Measurements from ENCODE around the gene KCTD13. TPM values are rescaled to one million over a fixed set of nuclear protein-coding genes. Genes with fewer than 3 reads are reported as not detected.

The KCTD13 gene, protein sequence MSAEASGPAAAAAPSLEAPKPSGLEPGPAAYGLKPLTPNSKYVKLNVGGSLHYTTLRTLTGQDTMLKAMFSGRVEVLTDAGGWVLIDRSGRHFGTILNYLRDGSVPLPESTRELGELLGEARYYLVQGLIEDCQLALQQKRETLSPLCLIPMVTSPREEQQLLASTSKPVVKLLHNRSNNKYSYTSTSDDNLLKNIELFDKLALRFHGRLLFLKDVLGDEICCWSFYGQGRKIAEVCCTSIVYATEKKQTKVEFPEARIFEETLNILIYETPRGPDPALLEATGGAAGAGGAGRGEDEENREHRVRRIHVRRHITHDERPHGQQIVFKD
- 10 to 100 TPM; 35.7 to 37.1 TPM for total RNA-seq
- 15.9 TPM for polyA plus RNA-seq

GRCh38 chr16:29925781-29926710 is at the start of gene KCTD13:
TSS of gene KCTD13 (minus strand) at chr16:29926226. CDS start at chr16:29926033, 193 bp downstream.
- peaks cover 18% of the 10 kb centered on the region for H3K4me1 ChIP-seq (ENCODE audit: insufficient read depth, low read length)
- peak within 1 kb of the TSS; percentile 94 for H3K4me3 ChIP-seq (ENCODE audit: low read length)
- H3K36me3 ChIP-seq (ENCODE audit: insufficient read depth, low read length), result peaks cover 8% of the 10 kb centered on the region
- Mint-ChIP-seq H3K27me3 (no peaks in the 10 kb centered on the region), H3K4me3 (peak within 1 kb of the TSS; percentile 93 to 98 (median 94)), H3K27ac (peak within 1 kb of the TSS; percentile 89 to 98 (median 96)), H3K4me1 (peaks cover 38 to 54% (median 49%) of the 10 kb centered on the region in 3 donors), H3K36me3 (peaks cover 0 to 34% (median 4%) of the 10 kb centered on the region in 3 donors), H3K9me3 (no peaks in the 10 kb centered on the region)
- peak; percentile 80 to 93 (median 89) for DNase-seq
- peak within 1 kb of the TSS; percentile 81 for H3K27ac ChIP-seq (ENCODE audit: low read depth, low read length)
- no peaks in the 10 kb centered on the region for H3K9me3 ChIP-seq (ENCODE audit: low read length)
- ChIA-PET POLR2A (interaction anchor here (0.6 to 1.9 kb wide), 9 partner anchors 12 to 247 kb away, joined by 3 to 15 read pairs (median 4); partner anchors contain the start of genes TAOK2 and TMEM219), CTCF (interaction anchor here (0.9 to 1.6 kb wide), 7 partner anchors 10 to 225 kb away, joined by 3 to 6 read pairs (median 4); partner anchors contain the start of genes ASPHD1, SEZ6L2, TAOK2 and TMEM219)
- H3K27me3 ChIP-seq (ENCODE audit: insufficient read depth, low read length, poor library complexity, severe bottlenecking), result no peaks in the 10 kb centered on the region

GRCh38 chr16:29975134-29975538 is 49.1 kb upstream of the KCTD13 start:
- Mint-ChIP-seq H3K36me3 (peaks cover 0 to 47% (median 5%) of the 10 kb centered on the region in 3 donors), H3K27ac (peak overlapping the region; percentile 85 to 98 (median 92)), H3K27me3 (no peaks in the 10 kb centered on the region), H3K4me3 (peak overlapping the region; percentile 87 to 95 (median 94)), H3K9me3 (no peaks in the 10 kb centered on the region), H3K4me1 (peaks cover 34 to 39% (median 36%) of the 10 kb centered on the region in 3 donors)
- Histone ChIP-seq H3K9me3 (ENCODE audit: low read length) (no peaks in the 10 kb centered on the region), H3K4me3 (ENCODE audit: low read length) (peak overlapping the region; percentile 96), H3K27ac (ENCODE audit: low read depth, low read length) (peak overlapping the region; percentile 71), H3K27me3 (ENCODE audit: insufficient read depth, low read length, poor library complexity, severe bottlenecking) (no peaks in the 10 kb centered on the region), H3K36me3 (ENCODE audit: insufficient read depth, low read length) (peaks cover 22% of the 10 kb centered on the region), H3K4me1 (ENCODE audit: insufficient read depth, low read length) (peaks cover 31% of the 10 kb centered on the region)
- no peak for DNase-seq
- ChIA-PET POLR2A (interaction anchor here (1.2 kb wide), 2 partner anchors 14 to 190 kb away, joined by 3 to 4 read pairs; no protein-coding TSS in a partner anchor), CTCF (interaction anchor here (0.6 kb wide), 1 partner anchor 274 kb away, joined by 3 read pairs; no protein-coding TSS in a partner anchor)

GRCh38 chr16:29974291-29975133 is 48.5 kb upstream of the KCTD13 start:
- POLR2A ChIA-PET, result interaction anchor here (1.2 to 2.8 kb wide), 8 partner anchors 13 to 272 kb away, joined by 3 to 17 read pairs (median 4); partner anchors contain the start of genes HIRIP3, INO80E, KCTD13 and TMEM219
- peaks cover 16% of the 10 kb centered on the region for H3K36me3 ChIP-seq (ENCODE audit: insufficient read depth, low read length)
- CTCF ChIA-PET, result interaction anchor here (0.9 to 4.3 kb wide), 5 partner anchors 11 to 270 kb away, joined by 3 to 33 read pairs (median 4); partner anchors contain the start of genes HIRIP3 and TMEM219

DNA sequence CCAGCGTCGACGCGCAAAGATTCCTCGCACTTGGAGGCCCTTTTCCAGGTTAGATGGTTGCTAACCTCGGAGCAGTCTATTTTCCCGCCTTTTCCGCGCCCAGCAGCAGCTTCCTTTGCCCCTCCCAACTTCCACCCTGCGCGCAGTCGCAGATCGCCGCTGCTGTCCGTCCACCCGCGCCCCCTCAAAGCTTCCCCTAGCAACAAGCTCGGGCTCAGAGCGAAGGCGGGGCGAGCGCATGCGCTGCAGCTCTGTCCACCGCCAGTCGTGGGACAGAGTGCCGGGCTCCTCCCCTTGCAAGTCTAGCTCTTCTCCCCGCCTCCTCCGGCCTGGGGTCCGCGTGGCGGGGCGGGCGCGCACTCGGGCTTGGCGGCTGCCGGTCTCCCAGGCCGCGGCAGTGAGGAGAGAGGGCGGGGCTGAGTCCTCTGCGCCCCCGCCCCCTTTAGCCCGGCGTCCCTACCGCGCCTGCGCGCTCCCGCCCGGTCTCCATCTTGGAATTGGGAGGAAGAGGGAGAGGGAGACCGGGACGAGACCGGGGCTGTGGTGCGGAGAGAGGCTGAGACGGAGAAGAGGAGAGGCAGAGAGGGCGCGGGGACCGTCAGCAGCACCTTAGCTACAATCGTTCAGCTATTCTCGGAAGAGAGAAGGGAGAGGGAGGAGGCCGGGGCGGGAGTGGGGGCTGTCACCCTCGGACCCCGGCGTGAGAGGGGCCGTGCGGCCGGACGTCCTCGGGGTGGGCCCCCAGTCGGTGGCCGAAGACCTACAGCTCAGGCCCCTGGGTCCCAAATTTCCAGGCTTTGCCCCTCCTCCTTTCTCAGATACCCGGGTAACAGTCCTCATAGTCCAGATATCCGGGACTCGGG is 47.6 kb upstream of the KCTD13 start, which contains the start of gene TAOK2:
Gene TAOK2 (plus strand): TSS at position 485 of the 863 bp plus-strand sequence. CDS start 3,905 bp downstream, outside the sequence.
- Histone ChIP-seq H3K4me3 (ENCODE audit: low read length) (peak within 1 kb of the TSS; percentile 96), H3K4me1 (ENCODE audit: insufficient read depth, low read length) (peaks cover 31% of the 10 kb centered on the region), H3K9me3 (ENCODE audit: low read length) (no peaks in the 10 kb centered on the region), H3K36me3 (ENCODE audit: insufficient read depth, low read length) (peaks cover 11% of the 10 kb centered on the region), H3K27me3 (ENCODE audit: insufficient read depth, low read length, poor library complexity, severe bottlenecking) (no peaks in the 10 kb centered on the region), H3K27ac (ENCODE audit: low read depth, low read length) (peak within 1 kb of the TSS; percentile 71)
- Mint-ChIP-seq H3K27ac (peak within 1 kb of the TSS; percentile 86 to 98 (median 93)), H3K27me3 (no peaks in the 10 kb centered on the region), H3K4me1 (peaks cover 34 to 39% (median 36%) of the 10 kb centered on the region in 3 donors), H3K4me3 (peak within 1 kb of the TSS; percentile 87 to 95 (median 94)), H3K36me3 (peaks cover 2 to 39% (median 2%) of the 10 kb centered on the region in 3 donors), H3K9me3 (no peaks in the 10 kb centered on the region)
- POLR2A ChIA-PET, result interaction anchor here (0.6 to 2.8 kb wide), 12 partner anchors 12 to 283 kb away, joined by 3 to 17 read pairs (median 4); partner anchors contain the start of genes ALDOA, HIRIP3, INO80E and KCTD13
- CTCF ChIA-PET, result interaction anchor here (0.7 to 4.3 kb wide), 16 partner anchors 8 to 456 kb away, joined by 3 to 33 read pairs (median 3); partner anchors contain the start of genes DCTPP1, HIRIP3, PAGR1 and TMEM219
- peak; percentile 89 to 96 (median 93) for DNase-seq

More at GRCh38 chr16:29974291-29975133, 48.5 kb upstream of the KCTD13 start:
- peak in 1 of 5 donors; percentile 18 for DNase-seq
- H3K27ac ChIP-seq (ENCODE audit: low read depth, low read length), result peak overlapping the region; percentile 71
- Mint-ChIP-seq H3K9me3 (no peaks in the 10 kb centered on the region), H3K27ac (peak overlapping the region; percentile 86 to 98 (median 93)), H3K27me3 (no peaks in the 10 kb centered on the region), H3K4me3 (peak overlapping the region; percentile 87 to 95 (median 94)), H3K36me3 (peaks cover 0 to 43% (median 4%) of the 10 kb centered on the region in 3 donors), H3K4me1 (peaks cover 34 to 39% (median 36%) of the 10 kb centered on the region in 3 donors)
- H3K9me3 ChIP-seq (ENCODE audit: low read length), result no peaks in the 10 kb centered on the region
- no peaks in the 10 kb centered on the region for H3K27me3 ChIP-seq (ENCODE audit: insufficient read depth, low read length, poor library complexity, severe bottlenecking)
- H3K4me1 ChIP-seq (ENCODE audit: insufficient read depth, low read length), result peaks cover 31% of the 10 kb centered on the region
- H3K4me3 ChIP-seq (ENCODE audit: low read length), result peak overlapping the region; percentile 96

DNA sequence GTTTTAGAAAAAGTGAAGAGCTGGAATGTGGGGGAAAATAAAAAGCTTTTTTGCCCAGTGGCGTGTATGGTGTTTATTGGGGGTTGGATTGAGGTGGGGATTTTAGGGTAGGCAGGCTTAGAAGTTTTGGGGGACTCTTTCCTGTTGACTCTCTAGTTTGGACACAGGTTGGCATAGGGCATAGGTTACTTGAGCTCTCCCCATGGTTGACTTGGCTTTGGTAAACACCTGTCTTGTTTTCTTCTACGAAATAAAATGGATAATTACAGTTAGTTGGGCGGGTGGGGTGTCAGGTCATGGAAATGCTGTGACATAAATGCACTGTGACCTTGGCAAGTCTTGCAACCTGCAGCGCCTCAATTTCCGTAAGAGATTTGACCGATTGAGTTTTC is 47.0 kb upstream of the KCTD13 start:
- peak overlapping the region; percentile 96 for H3K4me3 ChIP-seq (ENCODE audit: low read length)

DNA sequence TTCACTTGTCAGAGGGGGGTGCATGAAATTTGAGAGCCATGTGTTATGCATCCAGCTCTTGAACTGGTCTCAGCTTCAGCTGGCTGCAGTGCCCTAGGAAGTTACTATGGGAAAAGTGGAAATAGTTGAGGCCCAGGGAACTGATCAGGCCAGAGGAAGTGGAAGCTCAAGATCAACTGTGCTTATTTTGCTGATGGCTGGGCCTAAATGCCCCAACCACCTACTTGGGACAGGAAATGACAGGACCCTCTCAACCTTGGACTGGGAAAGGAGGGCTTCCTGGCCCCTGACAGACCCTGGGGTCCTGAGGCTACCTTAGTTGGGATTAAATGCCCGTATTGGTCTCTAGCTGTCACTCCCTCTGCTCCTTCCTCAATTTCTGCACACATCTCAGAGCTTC is 46.5 kb upstream of the KCTD13 start:
- peak overlapping the region in 7 of 8 donors; percentile 50 to 96 (median 91) for H3K27ac Mint-ChIP-seq
- H3K36me3 ChIP-seq (ENCODE audit: insufficient read depth, low read length), result peaks cover 5% of the 10 kb centered on the region
- no peak for DNase-seq
- ChIA-PET POLR2A (interaction anchor here (1.0 to 2.8 kb wide), 5 partner anchors 11 to 272 kb away, joined by 3 to 17 read pairs (median 14); partner anchors contain the start of genes HIRIP3, INO80E, KCTD13 and TMEM219), CTCF (interaction anchor here (1.4 to 4.3 kb wide), 3 partner anchors 9 to 46 kb away, joined by 3 to 33 read pairs (median 4); partner anchors contain the start of gene TMEM219)
- H3K9me3 ChIP-seq (ENCODE audit: low read length), result no peaks in the 10 kb centered on the region
- peaks cover 31% of the 10 kb centered on the region for H3K4me1 ChIP-seq (ENCODE audit: insufficient read depth, low read length)
- H3K4me1 Mint-ChIP-seq, result peaks cover 34 to 39% (median 36%) of the 10 kb centered on the region in 3 donors
- no peaks in the 10 kb centered on the region for H3K27me3 ChIP-seq (ENCODE audit: insufficient read depth, low read length, poor library complexity, severe bottlenecking)
- H3K9me3 Mint-ChIP-seq, result no peaks in the 10 kb centered on the region
- H3K4me3 Mint-ChIP-seq, result peak overlapping the region; percentile 61 to 95 (median 94)
- H3K27ac ChIP-seq (ENCODE audit: low read depth, low read length), result no peak overlapping the region
- no peaks in the 10 kb centered on the region for H3K27me3 Mint-ChIP-seq
- H3K36me3 Mint-ChIP-seq, result peaks cover 5 to 38% (median 6%) of the 10 kb centered on the region in 3 donors
- no peak overlapping the region for H3K4me3 ChIP-seq (ENCODE audit: low read length)

More for the DNA sequence above, 47.0 kb upstream of the KCTD13 start:
- ChIA-PET CTCF (interaction anchor here (0.7 to 4.3 kb wide), 13 partner anchors 8 to 457 kb away, joined by 3 to 33 read pairs (median 4); partner anchors contain the start of genes DCTPP1, HIRIP3, PAGR1 and TMEM219), POLR2A (interaction anchor here (0.6 to 2.8 kb wide), 12 partner anchors 11 to 282 kb away, joined by 3 to 17 read pairs (median 4); partner anchors contain the start of genes ALDOA, HIRIP3, INO80E and KCTD13)
- no peak for DNase-seq
- Histone ChIP-seq H3K4me1 (ENCODE audit: insufficient read depth, low read length) (peaks cover 31% of the 10 kb centered on the region), H3K9me3 (ENCODE audit: low read length) (no peaks in the 10 kb centered on the region), H3K27me3 (ENCODE audit: insufficient read depth, low read length, poor library complexity, severe bottlenecking) (no peaks in the 10 kb centered on the region), H3K27ac (ENCODE audit: low read depth, low read length) (no peak overlapping the region), H3K36me3 (ENCODE audit: insufficient read depth, low read length) (peaks cover 6% of the 10 kb centered on the region)
- H3K27ac Mint-ChIP-seq, result peak overlapping the region; percentile 67 to 96 (median 89)
- peaks cover 34 to 39% (median 36%) of the 10 kb centered on the region in 3 donors for H3K4me1 Mint-ChIP-seq
- H3K4me3 Mint-ChIP-seq, result peak overlapping the region; percentile 87 to 95 (median 94)
- no peaks in the 10 kb centered on the region for H3K27me3 Mint-ChIP-seq
- H3K9me3 Mint-ChIP-seq, result no peaks in the 10 kb centered on the region
- H3K36me3 Mint-ChIP-seq, result peaks cover 5 to 39% (median 6%) of the 10 kb centered on the region in 3 donors
